H1 (cell line): Measurements from ENCODE around the gene BABAM2. TPM values are rescaled to one million over a fixed set of nuclear protein-coding genes. Genes with fewer than 3 reads are reported as not detected.

Source experiments
- CTCF ChIA-PET: fragments of 300-600 bp; sonication (Branson Sonifier 250); formaldehyde crosslinking; loops from one replicate; lab custom pipeline; 2021; ENCODE audit not compliant: partially characterized antibody; lab: Charles Lee
- POLR2A ChIA-PET: fragments of 300-600 bp; sonication (Branson Sonifier 250); formaldehyde crosslinking; loops from one replicate; lab custom pipeline; 2021; ENCODE audit warnings: inconsistent platforms; ENCODE audit not compliant: partially characterized antibody; lab: Charles Lee
- DNase-seq, 2 experiments: peaks; one replicate each; pipeline versions ENCODE4 v3.0.0 to v3.0.0-alpha.2; 2010 to 2022; ENCODE audit warnings: low spot score in 2 of 2, low read depth in 1 of 2, mixed read lengths in 1 of 2
- FAIRE-seq: peaks from 2 replicates; lab custom pipeline; 2011; peaks lifted over from hg19 to GRCh38; lab: Jason Lieb, UNC
- H2AFZ ChIP-seq: 2 replicates; pipeline ENCODE4 v1.8.1; 2012; ENCODE audit warnings: low read length, inconsistent platforms
- H2AK5ac ChIP-seq: 2 replicates; pipeline ENCODE4 v1.6.1; 2013; ENCODE audit warnings: low read depth, low read length
- H2BK120ac ChIP-seq: replicated peaks from 2 replicates; pipeline ENCODE3; 2013; ENCODE audit warnings: low read depth, low read length, inconsistent platforms
- H2BK12ac ChIP-seq: 2 replicates; pipeline ENCODE4 v1.6.1; 2013; ENCODE audit warnings: low read depth, low read length
- H2BK15ac ChIP-seq: 2 replicates; pipeline ENCODE4 v1.6.1; 2013; ENCODE audit warnings: low read length
- H2BK20ac ChIP-seq: 2 replicates; pipeline ENCODE4 v1.6.1; 2013; ENCODE audit warnings: low read length
- H2BK5ac ChIP-seq: 2 replicates; pipeline ENCODE4 v1.6.1; 2013; ENCODE audit warnings: low read depth, low read length
- H3K14ac ChIP-seq: 2 replicates; pipeline ENCODE4 v1.6.1; 2013; ENCODE audit warnings: inconsistent platforms; ENCODE audit not compliant: insufficient read length
- H3K18ac ChIP-seq: 2 replicates; pipeline ENCODE4 v1.6.1; 2013; ENCODE audit warnings: low read length; ENCODE audit errors: extremely low read depth
- H3K23ac ChIP-seq: 2 replicates; pipeline ENCODE4 v1.6.1; 2013; ENCODE audit warnings: inconsistent platforms; ENCODE audit not compliant: insufficient read length
- H3K23me2 ChIP-seq: 2 replicates; pipeline ENCODE4 v1.6.1; 2013; ENCODE audit warnings: low read depth, low read length
- H3K27ac ChIP-seq: 2 replicates; pipeline ENCODE4 v1.6.1; 2011; ENCODE audit warnings: low read depth, low read length, inconsistent platforms
- H3K27me3 ChIP-seq, 4 experiments: replicated peaks in 1 of 4; 1 replicate in 1 of 4; 2 replicates in 3 of 4; pipeline versions ENCODE4 v1.6.1 to v1.8.1; 2011 to 2013; ENCODE audit warnings: low read length in 3 of 4, mild to moderate bottlenecking in 3 of 4, inconsistent platforms in 2 of 4, mixed read lengths in 2 of 4, moderate library complexity in 1 of 4; ENCODE audit not compliant: control insufficient read depth in 3 of 4, insufficient read depth in 3 of 4; ENCODE audit errors: extremely low read depth in 1 of 4
- H3K36me3 ChIP-seq, 4 experiments: 2 replicates each; pipeline versions ENCODE4 v1.6.1 to v1.8.1; 2011 to 2013; ENCODE audit warnings: mild to moderate bottlenecking in 4 of 4, low read length in 3 of 4, moderate library complexity in 2 of 4, control low read depth in 1 of 4, inconsistent platforms in 1 of 4; ENCODE audit not compliant: insufficient read depth in 4 of 4, control insufficient read depth in 2 of 4
- H3K4ac ChIP-seq: replicated peaks from 2 replicates; pipeline ENCODE3; 2013; ENCODE audit warnings: low read length, low read depth, mixed read lengths, inconsistent platforms; ENCODE audit not compliant: insufficient read length
- H3K4me1 ChIP-seq, 4 experiments: replicated peaks in 1 of 4; 1 replicate in 1 of 4; 2 replicates in 3 of 4; pipeline versions ENCODE4 v1.6.1 to v1.8.1; 2011 to 2013; ENCODE audit warnings: low read length in 3 of 4, inconsistent platforms in 2 of 4, mixed read lengths in 1 of 4; ENCODE audit not compliant: insufficient read depth in 4 of 4, control insufficient read depth in 3 of 4
- H3K4me2 ChIP-seq, 2 experiments: 2 replicates each; pipeline versions ENCODE4 v1.6.1 to v1.8.1; 2011 to 2013; ENCODE audit warnings: low read depth in 2 of 2, low read length in 2 of 2, control low read depth in 1 of 2, inconsistent platforms in 1 of 2, mild to moderate bottlenecking in 1 of 2; ENCODE audit not compliant: insufficient read depth in 1 of 2
- H3K4me3 ChIP-seq, 4 experiments: fragments of 200-600, 300-600 bp in 1 of 4; sonication (generic), shearing (Covaris generic), sonication (Bioruptor Twin) in 1 of 4; 2 replicates each; pipeline versions ENCODE4 v1.5.1 to v1.8.1; 2011 to 2016; ENCODE audit warnings: low read length in 4 of 4, low read depth in 3 of 4, control low read depth in 2 of 4, inconsistent platforms in 2 of 4, mild to moderate bottlenecking in 2 of 4, mixed read lengths in 1 of 4, moderate library complexity in 1 of 4; ENCODE audit not compliant: insufficient read depth in 2 of 4; ENCODE audit errors: extremely low read depth in 1 of 4
- H3K56ac ChIP-seq: replicated peaks from 2 replicates; pipeline ENCODE3; 2013; ENCODE audit warnings: low read depth, mild to moderate bottlenecking, mixed read lengths, low read length, inconsistent platforms; ENCODE audit not compliant: insufficient read length
- H3K79me1 ChIP-seq: 2 replicates; pipeline ENCODE4 v1.6.1; 2013; ENCODE audit warnings: low read depth, low read length, control low read depth
- H3K79me2 ChIP-seq, 2 experiments: 2 replicates each; pipeline versions ENCODE4 v1.6.1 to v1.8.1; 2012 to 2013; ENCODE audit warnings: low read length in 2 of 2, mild to moderate bottlenecking in 2 of 2, inconsistent platforms in 1 of 2; ENCODE audit not compliant: insufficient read depth in 2 of 2, control insufficient read depth in 1 of 2
- H3K9ac ChIP-seq, 4 experiments: replicated peaks in 1 of 4; 1 replicate in 1 of 4; 2 replicates in 3 of 4; pipeline versions ENCODE4 v1.6.1 to v1.8.1; 2011 to 2013; ENCODE audit warnings: low read depth in 3 of 4, low read length in 3 of 4, control low read depth in 2 of 4, mild to moderate bottlenecking in 2 of 4, moderate library complexity in 2 of 4, inconsistent platforms in 1 of 4; ENCODE audit errors: extremely low read depth in 1 of 4
- H3K9me3 ChIP-seq, 2 experiments: 2 replicates each; pipeline versions ENCODE4 v1.6.1 to v1.8.1; 2012 to 2013; ENCODE audit warnings: mild to moderate bottlenecking in 2 of 2, moderate library complexity in 2 of 2, control low read depth in 1 of 2, inconsistent platforms in 1 of 2, low read depth in 1 of 2, low read length in 1 of 2, mixed read lengths in 1 of 2; ENCODE audit not compliant: insufficient read depth in 2 of 2
- H4K20me1 ChIP-seq, 2 experiments: replicated peaks in 1 of 2; 2 replicates each; pipeline versions ENCODE3 to v1.8.1; 2011 to 2013; ENCODE audit warnings: inconsistent platforms in 2 of 2, low read length in 2 of 2, mild to moderate bottlenecking in 1 of 2; ENCODE audit not compliant: insufficient read depth in 2 of 2, control insufficient read depth in 1 of 2
- H4K5ac ChIP-seq: 2 replicates; pipeline ENCODE4 v1.6.1; 2013; ENCODE audit warnings: low read length, low read depth, mixed read lengths, inconsistent platforms; ENCODE audit not compliant: insufficient read length
- H4K8ac ChIP-seq: 2 replicates; pipeline ENCODE4 v1.8.0; 2013; ENCODE audit warnings: mild to moderate bottlenecking, moderate library complexity, low read length, inconsistent platforms; ENCODE audit not compliant: insufficient read depth; ENCODE audit errors: extremely low read depth
- H4K91ac ChIP-seq: replicated peaks from 2 replicates; pipeline ENCODE3; 2013; ENCODE audit warnings: low read length, mixed read lengths, inconsistent platforms; ENCODE audit not compliant: insufficient read length
- CBX5 ChIP-seq: fragments of 300-800, 300-1000 bp; sonication (generic); IDR thresholded peaks from 2 replicates; pipeline ENCODE4 v1.7.1; 2016; ENCODE audit warnings: antibody characterized with exemption, low read length, low read depth
- POLR2A ChIP-seq, 2 experiments: IDR thresholded peaks; 1 replicate in 1 of 2; 2 replicates in 1 of 2; pipeline ENCODE4 v1.6.1; 2011; ENCODE audit warnings: low read depth in 2 of 2, low read length in 2 of 2, mild to moderate bottlenecking in 2 of 2; ENCODE audit errors: control extremely low read depth in 1 of 2
- SRF ChIP-seq: IDR thresholded peaks from 2 replicates; pipeline ENCODE4 v1.6.1; 2011; ENCODE audit warnings: mild to moderate bottlenecking, low read depth, low read length, moderate library complexity
- TAF7 ChIP-seq: optimal IDR thresholded peaks from 2 replicates; pipeline ENCODE3; 2011; ENCODE audit warnings: low read depth, mild to moderate bottlenecking, inconsistent platforms, low read length, moderate library complexity, borderline replicate concordance
- USF2 ChIP-seq: IDR thresholded peaks from 2 replicates; pipeline ENCODE4 v1.6.1; 2011; ENCODE audit warnings: low read length, improper control_type of control experiment
- WGBS, 2 experiments: shearing (Covaris generic) in 1 of 2; methylation state at CpG; one replicate each; pipeline versions ENCODE4 v1.1.6 to v1.1.7; 2013 to 2015; ENCODE audit warnings: low lambda C conversion rate in 2 of 2, mixed read lengths in 2 of 2, inconsistent platforms in 1 of 2, low coverage in 1 of 2, missing lambda C conversion rate in 1 of 2; ENCODE audit not compliant: insufficient replicate concordance in 2 of 2, insufficient coverage in 1 of 2, insufficient read length in 1 of 2; ENCODE audit errors: extremely low coverage in 1 of 2, missing lambda C conversion rate in 1 of 2; 5-methylcytosine and 5-hydroxymethylcytosine counted together
- polyA plus RNA-seq, 7 experiments: library from polyadenylated mRNA; depleted of rRNA in 3 of 7; stranded (reverse) in 5 of 7; unstranded in 2 of 7; fragments of >200 nt in 5 of 7; fragments of 200-250 nt in 2 of 7; gene quantifications; 1 replicate in 5 of 7; 2 replicates in 1 of 7; 4 replicates in 1 of 7; pipeline versions ENCODE4 v1.2.1 to v1.2.3, GENCODE V29; 2011 to 2013; ENCODE audit warnings: missing spikeins in 2 of 7, mixed read lengths in 2 of 7
- total RNA-seq: library from RNA; stranded (reverse); fragmentation: NEBNext Ultra II Directional; extraction: Animal tissue kit (Norgen Biotek cat#: 25700); gene quantifications from 2 replicates; pipeline ENCODE4 v1.2.1, GENCODE V29; 2021

The BABAM2 gene
- total and polyA plus RNA-seq, 2 of the 8 experiments (the other 6 are each of a cell fraction or from before 2014, with no cell fraction given): 15.8 to 20.9 TPM

GRCh38 chr2:27878825-27879224, 11.7 kb upstream of the BABAM2 start:
- H3K4me3 ChIP-seq: no peak overlapping the region
- no peak overlapping the region for H3K4ac ChIP-seq
- H3K23me2 ChIP-seq: no peaks in the 10 kb centered on the region
- ChIA-PET CTCF (no interaction called here), POLR2A (no interaction called here)
- FAIRE-seq (no peak), DNase-seq (no peak)
- H3K56ac ChIP-seq: no peak overlapping the region
- H4K8ac ChIP-seq: no peak overlapping the region
- no peaks in the 10 kb centered on the region for H3K9me3 ChIP-seq
- no peak overlapping the region for H3K4me2 ChIP-seq
- no peaks in the 10 kb centered on the region for H3K4me1 ChIP-seq
- no peaks in the 10 kb centered on the region for H3K79me1 ChIP-seq
- H4K20me1 ChIP-seq: no peaks in the 10 kb centered on the region
- TF ChIP-seq POLR2A (IDR thresholded peaks at IDR 0.05; ENCODE audit: control extremely low read depth in 1 of 2, low read depth in 2 of 2, low read length in 2 of 2) (no peak), CBX5 (no peak), SRF (no peak), TAF7 (no peak), USF2 (no peak)
- H3K27me3 ChIP-seq: no peaks in the 10 kb centered on the region
- no peak overlapping the region for H2BK20ac ChIP-seq
- H2AK5ac ChIP-seq: no peak overlapping the region
- no peak overlapping the region for H4K91ac ChIP-seq
- no peak overlapping the region for H2BK5ac ChIP-seq
- no peak overlapping the region for H3K18ac ChIP-seq
- no peak overlapping the region for H3K23ac ChIP-seq
- no peak overlapping the region for H3K14ac ChIP-seq
- H3K9ac ChIP-seq: no peak overlapping the region
- H3K27ac ChIP-seq: no peak overlapping the region
- no peak overlapping the region for H2AFZ ChIP-seq
- no peak overlapping the region for H2BK12ac ChIP-seq
- no peak overlapping the region for H4K5ac ChIP-seq
- no peak overlapping the region for H2BK15ac ChIP-seq
- H2BK120ac ChIP-seq: no peak overlapping the region
- H3K36me3 ChIP-seq: no peaks in the 10 kb centered on the region
- 81% methylated on average over 2 of the region's 2 CpGs; no CpG with 5 or more reads in 1 of the 2 experiments for WGBS, 2 experiments
- H3K79me2 ChIP-seq: no peaks in the 10 kb centered on the region
